ENCODE data around the gene SEMA7A.
"Not testable (repeated sequence)": the region's sequence is repeated elsewhere in the genome, so short reads cannot be mapped to it uniquely, and the experiment has no call there.

SEMA7A gene

GRCh38 chr15:74399511-74400312, 34.0 kb downstream of the SEMA7A start:
- no peak for DNase-seq (ENCODE audit: low read depth)

- no peak for DNase-seq (ENCODE audit: low read depth)
Observed at GRCh38 chr15:74399100-74399499, 34.7 kb downstream of the SEMA7A start.

GRCh38 chr15:74398183-74398582, 35.6 kb downstream of the SEMA7A start:
- DNase-seq (ENCODE audit: low read depth): no peak

- DNase-seq (ENCODE audit: low read depth): no peak
Observed at GRCh38 chr15:74397239-74398068, 36.3 kb downstream of the SEMA7A start.

- DNase-seq (ENCODE audit: low read depth): no peak
Observed at GRCh38 chr15:74396445-74397238, 37.1 kb downstream of the SEMA7A start.

- DNase-seq (ENCODE audit: low read depth): no peak
Observed at GRCh38 chr15:74396146-74396438, 37.7 kb downstream of the SEMA7A start.

GRCh38 chr15:74395319-74396145, 38.2 kb downstream of the SEMA7A start:
- no peak for DNase-seq (ENCODE audit: low read depth)

GRCh38 chr15:74394090-74394846, 39.5 kb downstream of the SEMA7A start:
- DNase-seq (ENCODE audit: low read depth): no peak

GRCh38 chr15:74393423-74393822, 40.3 kb downstream of the SEMA7A start:
- DNase-seq (ENCODE audit: low read depth): no peak

- DNase-seq (ENCODE audit: low read depth): no peak
Observed at GRCh38 chr15:74392902-74393301, 40.9 kb downstream of the SEMA7A start.

- DNase-seq (ENCODE audit: low read depth): no peak
Observed at GRCh38 chr15:74392451-74392830, 41.3 kb downstream of the SEMA7A start.

GRCh38 chr15:74391582-74392450, 41.9 kb downstream of the SEMA7A start:
- DNase-seq (ENCODE audit: low read depth): no peak

GRCh38 chr15:74390647-74391288, 43.0 kb downstream of the SEMA7A start:
- DNase-seq (ENCODE audit: low read depth): no peak

- DNase-seq (ENCODE audit: low read depth): not testable (repeated sequence)
Observed at GRCh38 chr15:74390049-74390646, 43.6 kb downstream of the SEMA7A start.

- DNase-seq (ENCODE audit: low read depth): no peak
Observed at GRCh38 chr15:74389241-74390048, 44.3 kb downstream of the SEMA7A start.

GRCh38 chr15:74388363-74388951, 45.3 kb downstream of the SEMA7A start:
- no peak for DNase-seq (ENCODE audit: low read depth)

- no peak for DNase-seq (ENCODE audit: low read depth)
Observed at GRCh38 chr15:74387621-74388362, 46.0 kb downstream of the SEMA7A start.

Measured in activated T-helper 9 cell treated with anti-CD3 and anti-CD28 coated beads, Interleukin-2, amount 50 U/mL, for 16 hours (primary cell).